Astrocyte of the cerebellum (primary cell): ENCODE data around the gene NPR2.

ENCODE experiments used
- DNase-seq: peaks from one replicate; pipeline ENCODE4 v3.0.0-alpha.2; 2011; ENCODE audit warnings: low read depth
- H3K4me3 ChIP-seq: 2 replicates; pipeline ENCODE4 v1.5.1; 2011; ENCODE audit warnings: mild to moderate bottlenecking, low read depth, low read length, moderate library complexity
- CTCF ChIP-seq: IDR thresholded peaks from 2 replicates; pipeline ENCODE4 v1.5.1; 2012; ENCODE audit warnings: low read length, low read depth, moderate library complexity, mild to moderate bottlenecking; ENCODE audit errors: missing control alignments
- in situ Hi-C: cut with HindIII; loops from 2 replicates; pipeline ENCODE4 v1.10.0; 2017; ENCODE audit warnings: low sequenced_read_pairs

NPR2 gene

GRCh38 chr9:35858458-35858857, 67.1 kb downstream of the NPR2 start:
- in situ Hi-C loops, result no loop called here
- no peak for TF ChIP-seq CTCF
- DNase-seq, result no peak
- H3K4me3 ChIP-seq, result no peak overlapping the region
